Uterus (tissue), 4 donors: ENCODE data around the gene YTHDF1. TPM values are rescaled to one million over a fixed set of nuclear protein-coding genes. Genes with fewer than 3 reads are reported as not detected.
A peak's percentile ranks its signal among the peaks of the same experiment; 100 is the strongest.

Source experiments
- DNase-seq, 2 donors: peaks; one replicate each; pipeline ENCODE4 v3.0.0-alpha.2; 2019 to 2020
- H3K27ac ChIP-seq, 2 donors: fragments of 200-600 bp; sonication (generic); 1 replicate in 1 of 2; 2 replicates in 1 of 2; pipeline ENCODE4 v1.5.1; 2016 to 2018
- H3K27me3 ChIP-seq, 2 donors: fragments of 200-600 bp; sonication (generic); one replicate each; pipeline ENCODE4 v1.5.1; 2018 to 2019; ENCODE audit warnings: control low read depth in 1 of 2
- H3K36me3 ChIP-seq, 2 donors: fragments of 200-600 bp; sonication (generic); one replicate each; pipeline ENCODE4 v1.5.1; 2019; ENCODE audit warnings: control low read depth in 1 of 2
- H3K4me1 ChIP-seq, 2 donors: fragments of 200-600 bp; sonication (generic); one replicate each; pipeline ENCODE4 v1.5.1; 2018 to 2019; ENCODE audit warnings: control low read depth in 1 of 2
- H3K4me3 ChIP-seq, 2 donors: fragments of 200-600 bp; sonication (generic); 1 replicate in 1 of 2; 2 replicates in 1 of 2; pipeline ENCODE4 v1.5.1; 2018 to 2019; ENCODE audit warnings: mild to moderate bottlenecking in 1 of 2
- H3K9me3 ChIP-seq, 2 donors: fragments of 200-600 bp; sonication (generic); one replicate each; pipeline ENCODE4 v1.5.1; 2019; ENCODE audit warnings: control low read depth in 1 of 2
- POLR2A ChIP-seq, 2 donors: fragments of 450-650 bp; IDR thresholded peaks; one replicate each; pipeline ENCODE4 v1.6.1; 2016; ENCODE audit warnings: antibody characterized with exemption in 2 of 2, mild to moderate bottlenecking in 1 of 2, moderate library complexity in 1 of 2
- intact Hi-C: fragments of 100-400 bp; cut with DNase I; formaldehyde crosslinking; loops from one replicate; pipeline ENCODE4 v1.15.1; 2023; ENCODE audit warnings: low total_unique reads
- total RNA-seq, 4 donors: library from RNA; depleted of rRNA in 3 of 4; stranded (reverse); fragments of >200 nt in 3 of 4; gene quantifications; one replicate each; pipeline versions ENCODE4 v1.1.0 to v1.2.4, GENCODE V29; 2014 to 2023
- TF ChIP-seq, protein P1 (sequence below), 4 experiments: fragments of 200-600 bp in 2 of 4; fragments of 450-650 bp in 2 of 4; sonication (generic) in 2 of 4; IDR thresholded peaks; one replicate each; pipeline ENCODE4 v1.5.1; 2016 to 2019; ENCODE audit warnings: antibody characterized with exemption in 4 of 4, mild to moderate bottlenecking in 2 of 4, moderate library complexity in 1 of 4
- donor health status: DM: yes; HTN: yes; CAD: no.

YTHDF1 gene
- total RNA-seq, 4 donors from 2014 or later = 17.9 to 35.8 (median 25.8) TPM

DNA sequence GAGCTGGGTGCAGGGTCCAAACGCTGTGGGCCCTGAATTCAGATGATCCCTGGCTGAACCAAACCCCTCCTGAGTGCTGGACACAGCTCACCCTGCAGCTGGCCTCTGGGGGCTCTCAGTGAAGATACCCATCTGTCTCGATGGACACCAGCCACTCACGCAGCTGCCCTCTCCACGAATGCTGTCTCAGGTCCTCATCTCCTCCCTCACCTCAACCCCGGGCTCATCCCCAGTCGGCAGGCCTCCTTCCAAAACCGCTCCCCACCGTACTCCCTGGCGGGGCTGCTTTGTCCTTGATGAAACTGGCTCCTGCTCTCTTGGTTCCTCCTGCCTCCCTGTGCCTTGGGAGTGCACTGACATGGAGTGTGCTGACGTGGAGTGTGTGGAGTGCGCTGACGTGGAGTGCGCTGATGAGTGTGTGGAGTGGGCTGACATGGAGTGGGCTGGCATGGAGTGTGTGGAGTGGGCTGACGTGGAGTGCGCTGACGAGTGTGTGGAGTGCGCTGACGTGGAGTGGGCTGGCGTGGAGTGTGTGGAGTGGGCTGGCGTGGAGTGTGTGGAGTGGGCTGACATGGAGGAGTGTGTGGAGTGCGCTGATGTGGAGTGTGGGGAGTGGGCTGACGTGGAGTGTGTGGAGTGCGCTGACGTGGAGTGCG, 4.1 kb upstream of the YTHDF1 start:
- H3K27me3 ChIP-seq = no peaks in the 10 kb centered on the region
- no peak overlapping the region for H3K4me3 ChIP-seq
- no peaks in the 10 kb centered on the region for H3K4me1 ChIP-seq
- no peak for DNase-seq
- no peaks in the 10 kb centered on the region for H3K9me3 ChIP-seq
- H3K36me3 ChIP-seq = no peaks in the 10 kb centered on the region
- H3K27ac ChIP-seq = no peak overlapping the region
- no peak for TF ChIP-seq POLR2A (IDR thresholded peaks at IDR 0.05)
- TF ChIP-seq, protein P1, sequence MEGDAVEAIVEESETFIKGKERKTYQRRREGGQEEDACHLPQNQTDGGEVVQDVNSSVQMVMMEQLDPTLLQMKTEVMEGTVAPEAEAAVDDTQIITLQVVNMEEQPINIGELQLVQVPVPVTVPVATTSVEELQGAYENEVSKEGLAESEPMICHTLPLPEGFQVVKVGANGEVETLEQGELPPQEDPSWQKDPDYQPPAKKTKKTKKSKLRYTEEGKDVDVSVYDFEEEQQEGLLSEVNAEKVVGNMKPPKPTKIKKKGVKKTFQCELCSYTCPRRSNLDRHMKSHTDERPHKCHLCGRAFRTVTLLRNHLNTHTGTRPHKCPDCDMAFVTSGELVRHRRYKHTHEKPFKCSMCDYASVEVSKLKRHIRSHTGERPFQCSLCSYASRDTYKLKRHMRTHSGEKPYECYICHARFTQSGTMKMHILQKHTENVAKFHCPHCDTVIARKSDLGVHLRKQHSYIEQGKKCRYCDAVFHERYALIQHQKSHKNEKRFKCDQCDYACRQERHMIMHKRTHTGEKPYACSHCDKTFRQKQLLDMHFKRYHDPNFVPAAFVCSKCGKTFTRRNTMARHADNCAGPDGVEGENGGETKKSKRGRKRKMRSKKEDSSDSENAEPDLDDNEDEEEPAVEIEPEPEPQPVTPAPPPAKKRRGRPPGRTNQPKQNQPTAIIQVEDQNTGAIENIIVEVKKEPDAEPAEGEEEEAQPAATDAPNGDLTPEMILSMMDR (IDR thresholded peaks at IDR 0.05) = no peak
- intact Hi-C loops = no loop called here

DNA sequence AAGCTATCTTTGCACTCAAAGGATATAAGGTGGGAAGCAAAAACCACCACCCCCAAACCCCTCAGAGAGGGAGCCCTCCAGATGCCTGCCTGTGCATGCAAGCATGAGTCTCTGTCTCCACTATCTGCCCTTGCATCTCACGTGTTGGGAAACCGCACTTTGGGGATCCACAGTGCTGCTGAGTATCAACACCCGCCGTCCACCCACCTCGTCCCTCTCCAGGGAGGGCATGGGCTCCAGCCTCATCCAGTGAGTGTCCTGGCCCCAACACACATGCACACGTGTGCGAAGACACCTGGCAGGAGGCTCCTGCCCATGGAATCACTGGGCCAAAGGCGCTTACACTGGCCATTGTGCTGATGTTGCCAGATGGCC, 3.5 kb upstream of the YTHDF1 start:
- no peaks in the 10 kb centered on the region for H3K9me3 ChIP-seq
- no peak overlapping the region for H3K4me3 ChIP-seq
- no peaks in the 10 kb centered on the region for H3K4me1 ChIP-seq
- intact Hi-C loops = no loop called here
- no peak for TF ChIP-seq POLR2A (IDR thresholded peaks at IDR 0.05)
- TF ChIP-seq, protein P1 (IDR thresholded peaks at IDR 0.05) = no peak
- no peak for DNase-seq
- H3K27me3 ChIP-seq = no peaks in the 10 kb centered on the region
- H3K27ac ChIP-seq = no peak overlapping the region
- H3K36me3 ChIP-seq = no peaks in the 10 kb centered on the region

DNA sequence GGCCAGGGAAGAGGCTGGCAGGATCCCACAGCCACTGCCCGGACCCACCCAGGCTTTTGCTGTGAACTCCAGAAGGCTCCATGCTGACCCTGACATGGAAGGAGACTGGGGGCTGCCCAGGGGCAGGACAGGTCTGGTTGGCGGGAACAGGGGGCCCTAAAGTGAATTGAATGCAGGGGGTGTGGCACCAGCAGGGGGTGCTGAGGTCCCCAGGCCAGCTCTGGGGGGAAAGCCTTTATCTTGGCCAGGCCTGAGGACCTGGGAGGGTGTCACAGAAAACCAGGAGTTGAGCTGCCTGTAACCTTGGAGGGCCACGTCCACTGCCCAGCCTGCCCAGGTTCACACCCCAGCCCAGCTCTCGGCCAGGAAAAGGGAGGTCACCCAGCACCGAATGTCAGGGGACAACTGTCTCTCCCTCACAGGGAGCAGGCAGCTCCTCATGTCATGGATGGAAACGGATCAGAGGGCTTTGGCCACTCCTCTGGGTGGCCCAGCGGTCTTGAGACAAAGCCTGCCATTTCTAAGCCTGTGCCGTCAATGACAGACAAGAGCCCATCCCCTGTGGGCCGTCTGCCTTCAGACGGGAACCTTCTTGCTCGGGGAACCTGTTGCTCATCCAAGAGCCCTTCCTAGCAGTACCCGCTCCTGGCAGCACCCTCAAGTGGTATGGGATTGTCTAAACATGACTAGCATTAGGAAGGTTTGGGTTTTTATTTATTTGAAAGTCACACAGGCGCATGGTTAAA, 2.9 kb upstream of the YTHDF1 start:
- no peak overlapping the region for H3K4me3 ChIP-seq
- no peak overlapping the region for H3K27ac ChIP-seq
- H3K27me3 ChIP-seq = no peaks in the 10 kb centered on the region
- TF ChIP-seq, protein P1 (IDR thresholded peaks at IDR 0.05) = no peak
- no peak for TF ChIP-seq POLR2A (IDR thresholded peaks at IDR 0.05)
- no peak for DNase-seq
- no peaks in the 10 kb centered on the region for H3K36me3 ChIP-seq
- intact Hi-C loops = no loop called here
- H3K9me3 ChIP-seq = no peaks in the 10 kb centered on the region
- no peaks in the 10 kb centered on the region for H3K4me1 ChIP-seq

DNA sequence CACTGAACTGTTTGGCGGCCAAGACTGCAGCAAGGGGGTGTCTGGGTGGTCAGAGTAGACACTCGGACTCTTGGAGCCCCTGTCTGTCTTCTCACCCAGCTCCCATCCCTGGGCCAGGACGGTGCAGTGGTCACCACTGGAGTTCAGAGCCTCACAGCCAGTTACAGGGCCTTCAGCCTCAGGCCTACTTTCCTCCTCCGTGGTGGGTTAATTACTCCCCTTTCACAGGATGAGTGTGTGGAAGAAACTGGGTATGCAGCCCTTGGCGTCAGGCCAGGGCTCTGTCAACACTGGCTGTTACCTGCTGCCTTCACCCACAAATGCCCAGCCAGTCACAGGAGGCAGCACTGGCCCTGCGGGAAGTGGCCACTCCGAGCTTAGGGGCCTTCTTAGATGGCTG, 1.8 kb upstream of the YTHDF1 start:
- TF ChIP-seq, protein P1 (IDR thresholded peaks at IDR 0.05) = no peak
- no peak for TF ChIP-seq POLR2A (IDR thresholded peaks at IDR 0.05)
- H3K4me3 ChIP-seq = no peak overlapping the region
- no peaks in the 10 kb centered on the region for H3K9me3 ChIP-seq
- no peak for DNase-seq
- H3K27ac ChIP-seq = no peak overlapping the region
- H3K4me1 ChIP-seq = no peaks in the 10 kb centered on the region
- H3K36me3 ChIP-seq = no peaks in the 10 kb centered on the region
- intact Hi-C loops = no loop called here
- H3K27me3 ChIP-seq = no peaks in the 10 kb centered on the region

DNA sequence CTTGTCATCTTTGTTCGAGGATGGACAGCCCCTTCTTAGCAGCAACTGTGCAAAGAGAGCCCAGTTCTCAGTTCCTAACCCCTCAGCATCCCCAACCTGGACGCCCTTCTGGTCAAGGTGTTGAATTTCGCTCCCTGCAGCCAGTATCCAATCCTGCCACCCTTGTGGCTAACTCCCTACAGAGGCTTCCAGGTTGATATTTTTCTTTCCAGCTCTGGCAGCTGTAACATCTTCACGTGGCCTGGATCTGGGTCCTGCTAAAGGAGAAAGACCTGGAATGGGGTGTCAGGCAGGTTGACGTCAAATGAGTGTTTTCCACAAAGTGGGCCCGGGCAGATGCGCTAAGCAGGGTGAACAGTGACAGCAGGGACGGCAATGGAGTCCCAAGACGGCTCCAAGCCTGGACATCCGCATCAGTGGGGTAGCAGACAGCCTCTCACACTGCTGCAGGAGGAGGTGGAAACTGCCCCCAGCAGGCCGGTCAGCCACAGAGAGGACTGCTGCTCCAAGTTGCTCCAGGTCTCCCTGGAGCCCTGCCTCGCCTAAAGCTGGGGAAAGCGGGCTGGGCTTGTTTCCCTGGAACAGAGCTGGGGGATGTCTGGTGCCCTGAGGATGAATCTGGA, 1.0 kb upstream of the YTHDF1 start:
- Histone ChIP-seq H3K27ac (peak overlapping the region; percentile 71 to 80), H3K4me1 (no peaks in the 10 kb centered on the region), H3K9me3 (no peaks in the 10 kb centered on the region), H3K27me3 (no peaks in the 10 kb centered on the region), H3K4me3 (peak overlapping the region; percentile 38 to 98), H3K36me3 (no peaks in the 10 kb centered on the region)
- no peak for TF ChIP-seq POLR2A (IDR thresholded peaks at IDR 0.05)
- TF ChIP-seq, protein P1 (IDR thresholded peaks at IDR 0.05) = no peak
- intact Hi-C loops = no loop called here
- DNase-seq = no peak
